NCI-H146 treated with DMSO at 0.1 percent for 48 hours (cell line): ENCODE results near the gene TOP3A.

ENCODE experiments used
- DNase-seq: peaks from one replicate; lab custom pipeline; 2025; ENCODE audit not compliant: unreplicated experiment; lab: John Stamatoyannopoulos, UW

Gene TOP3A

DNA sequence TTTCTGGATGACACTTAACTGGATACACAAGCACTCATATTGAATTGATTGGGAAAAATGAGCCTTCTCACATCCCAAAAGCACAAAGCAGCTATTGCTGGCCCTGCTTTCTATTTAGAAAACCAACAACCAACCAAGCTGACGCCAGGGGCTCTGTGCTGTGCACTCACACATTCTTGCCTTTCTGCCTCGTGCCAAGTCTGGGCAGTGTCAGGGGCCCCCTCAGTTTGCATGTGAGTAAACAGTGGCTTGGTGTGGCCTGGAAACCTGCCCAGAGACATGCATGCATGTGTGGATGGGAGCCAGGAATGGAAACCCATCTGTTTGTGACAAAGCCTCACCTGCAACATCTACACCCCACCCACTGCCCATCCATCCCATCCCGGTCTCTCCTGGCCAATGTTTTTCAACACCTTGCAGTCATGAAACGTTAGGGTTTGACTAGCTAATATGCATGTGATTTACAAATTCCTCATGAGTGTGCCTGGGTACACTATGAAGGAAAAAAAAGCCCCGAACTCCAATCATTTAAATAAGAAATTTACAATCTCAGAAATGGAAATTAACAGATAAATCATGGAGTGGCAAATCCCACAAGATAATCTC lies 33.9 kb downstream of the TOP3A start:
- DNase-seq, result no peak

DNA sequence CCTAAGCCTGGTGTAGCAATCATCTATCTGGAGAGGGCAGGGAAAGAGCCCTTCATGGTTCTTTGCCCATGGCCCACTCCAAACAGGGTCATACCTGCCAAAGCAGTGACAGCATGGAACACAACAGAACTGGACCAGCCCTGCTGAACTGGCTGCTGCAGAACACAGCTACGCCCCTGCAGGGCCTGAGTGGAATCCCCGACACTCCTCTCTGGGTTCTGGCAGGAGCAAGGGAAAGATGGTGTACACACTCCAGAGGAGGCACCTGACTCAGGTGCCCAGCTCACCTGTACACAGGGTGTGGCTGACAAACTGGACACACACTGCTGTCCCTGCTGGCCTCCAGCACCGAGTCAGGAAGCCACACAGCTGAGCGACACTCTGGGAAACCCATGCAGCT lies 34.5 kb downstream of the TOP3A start:
- DNase-seq, result no peak

DNA sequence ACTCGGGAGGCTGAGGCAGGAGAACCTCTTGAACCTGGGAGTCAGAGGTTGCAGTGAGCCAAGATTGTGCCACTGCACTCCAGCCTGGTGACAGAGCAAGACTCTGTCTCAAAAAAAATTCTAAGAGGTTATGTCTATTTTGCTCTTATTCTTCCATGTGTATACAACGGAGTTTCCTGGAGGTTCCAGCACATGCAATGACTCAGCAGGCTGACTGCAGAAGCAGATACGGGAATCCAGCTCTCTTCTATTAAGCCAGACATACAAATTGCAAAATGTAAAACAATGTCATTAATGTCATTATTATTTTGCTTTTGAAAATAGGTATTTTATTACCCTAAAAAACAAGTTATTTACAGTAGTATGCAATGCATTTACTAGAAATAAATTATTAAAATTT lies 35.9 kb downstream of the TOP3A start:
- no peak for DNase-seq

DNA sequence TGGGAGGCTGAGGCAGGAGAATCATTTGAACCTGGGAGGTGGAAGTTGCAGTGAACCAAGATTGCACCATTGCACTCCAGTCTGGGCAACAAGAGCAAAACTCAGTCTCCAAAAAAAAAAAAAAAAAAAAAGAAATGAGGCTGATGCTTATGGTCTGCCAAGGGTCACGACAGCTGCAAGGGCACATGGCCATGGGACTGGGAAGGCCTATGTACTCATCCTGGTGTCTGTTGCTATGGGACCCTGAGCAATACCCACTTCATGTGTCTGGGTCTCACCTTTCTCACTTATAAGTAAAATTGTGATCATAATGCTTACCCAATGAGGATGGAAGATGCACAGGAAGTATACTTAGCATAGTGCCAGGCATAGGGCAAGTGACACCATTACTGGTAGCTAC lies 37.7 kb downstream of the TOP3A start:
- no peak for DNase-seq

DNA sequence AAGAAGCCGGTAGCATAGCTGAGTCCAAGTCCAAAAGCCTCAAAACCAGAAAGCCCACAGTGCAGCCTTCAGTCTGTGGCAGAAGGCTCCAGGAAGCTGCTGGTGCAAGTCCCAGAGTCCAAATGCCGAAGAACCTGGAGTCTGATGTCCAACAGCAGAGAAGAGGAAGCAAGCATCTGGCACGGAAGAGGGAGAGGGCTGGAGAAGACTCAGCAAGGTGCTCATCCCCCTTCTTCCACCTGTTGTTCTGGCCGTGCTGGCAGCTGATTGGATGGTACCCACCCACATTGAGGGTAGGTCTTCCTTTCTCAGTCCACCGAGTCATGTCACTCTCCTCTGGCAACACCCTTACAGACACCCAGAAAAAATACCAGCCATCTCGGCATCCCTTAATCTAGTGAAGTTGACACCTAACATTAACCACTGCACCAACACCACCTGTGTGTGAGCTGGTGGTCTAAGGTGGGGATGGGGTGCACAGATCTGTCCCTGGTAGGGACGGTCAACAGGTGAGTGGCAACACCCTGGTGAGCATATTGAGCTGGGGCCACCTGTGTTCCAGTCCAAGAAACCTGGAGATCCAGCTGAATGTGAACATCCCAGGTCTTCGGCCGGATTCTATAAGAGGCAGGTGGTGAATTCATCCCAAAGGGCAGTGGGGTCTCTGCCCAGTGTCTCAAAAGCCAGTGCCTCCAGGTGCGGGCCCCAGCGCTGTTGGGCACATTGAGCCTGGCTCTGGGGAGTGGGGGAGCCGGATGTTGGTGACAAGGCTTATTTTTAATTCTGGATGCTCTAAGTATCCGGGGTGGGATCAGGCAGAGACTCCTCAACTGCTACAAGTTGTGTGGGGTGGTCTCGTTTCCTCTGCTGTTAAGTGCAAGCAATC lies 44.5 kb downstream of the TOP3A start:
- DNase-seq, result no peak

DNA sequence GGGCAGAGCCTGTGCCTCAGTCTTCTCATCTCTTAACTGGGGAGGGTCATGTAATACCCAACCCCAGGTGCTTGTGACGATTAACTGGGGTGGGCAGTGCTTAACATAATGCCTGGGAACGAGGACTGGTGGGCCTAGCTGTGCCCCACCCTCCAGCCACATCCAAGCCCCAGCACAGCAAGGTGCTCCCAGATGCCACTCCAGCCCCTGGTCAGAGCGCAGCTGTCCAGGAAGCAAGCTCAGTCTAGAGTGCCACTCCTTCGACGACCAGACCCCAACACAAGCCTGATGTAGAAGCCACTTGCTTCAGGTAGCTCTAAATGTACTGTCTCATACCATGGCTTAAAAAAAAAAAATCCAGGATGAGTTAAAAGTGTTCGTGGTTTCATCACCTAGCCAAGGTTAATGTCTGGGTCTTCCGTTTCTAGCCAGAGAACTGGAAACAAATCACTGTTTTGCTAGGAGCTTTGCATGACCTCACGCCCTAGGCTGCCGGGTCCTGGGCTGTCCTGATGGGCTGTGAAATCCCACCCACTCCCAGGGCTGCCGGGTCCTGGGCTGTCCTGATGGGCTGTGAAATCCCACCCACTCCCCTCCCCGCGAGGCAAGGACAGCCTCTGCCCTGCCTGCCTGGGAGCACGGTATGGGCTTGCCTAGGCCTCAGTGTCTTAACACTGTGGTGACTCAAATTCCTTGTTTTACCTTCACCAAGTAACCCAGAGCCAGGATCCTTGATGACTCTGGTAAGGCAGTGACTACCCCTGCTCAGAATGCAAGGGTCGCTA lies 46.7 kb downstream of the TOP3A start:
- DNase-seq, result no peak

DNA sequence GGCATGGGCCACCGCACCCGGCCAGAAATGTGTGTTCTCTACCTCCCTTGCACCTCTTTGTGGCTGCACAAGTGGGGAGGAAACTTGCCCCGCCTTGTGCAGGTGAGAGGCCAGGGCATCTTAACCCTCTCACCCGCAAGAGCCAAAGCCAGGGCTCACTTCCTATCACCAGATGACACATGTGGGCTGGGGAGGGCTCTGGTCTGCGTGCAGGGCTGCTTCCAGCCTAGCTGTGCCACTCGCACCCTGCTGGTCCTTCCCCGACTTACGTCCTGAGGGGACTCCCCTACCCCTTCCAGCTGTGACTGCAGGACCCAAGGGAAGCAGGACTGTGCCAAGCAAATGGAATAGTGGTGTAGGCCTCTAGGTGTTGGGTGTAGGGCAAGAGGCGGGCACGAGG lies 47.4 kb downstream of the TOP3A start:
- DNase-seq, result no peak

DNA sequence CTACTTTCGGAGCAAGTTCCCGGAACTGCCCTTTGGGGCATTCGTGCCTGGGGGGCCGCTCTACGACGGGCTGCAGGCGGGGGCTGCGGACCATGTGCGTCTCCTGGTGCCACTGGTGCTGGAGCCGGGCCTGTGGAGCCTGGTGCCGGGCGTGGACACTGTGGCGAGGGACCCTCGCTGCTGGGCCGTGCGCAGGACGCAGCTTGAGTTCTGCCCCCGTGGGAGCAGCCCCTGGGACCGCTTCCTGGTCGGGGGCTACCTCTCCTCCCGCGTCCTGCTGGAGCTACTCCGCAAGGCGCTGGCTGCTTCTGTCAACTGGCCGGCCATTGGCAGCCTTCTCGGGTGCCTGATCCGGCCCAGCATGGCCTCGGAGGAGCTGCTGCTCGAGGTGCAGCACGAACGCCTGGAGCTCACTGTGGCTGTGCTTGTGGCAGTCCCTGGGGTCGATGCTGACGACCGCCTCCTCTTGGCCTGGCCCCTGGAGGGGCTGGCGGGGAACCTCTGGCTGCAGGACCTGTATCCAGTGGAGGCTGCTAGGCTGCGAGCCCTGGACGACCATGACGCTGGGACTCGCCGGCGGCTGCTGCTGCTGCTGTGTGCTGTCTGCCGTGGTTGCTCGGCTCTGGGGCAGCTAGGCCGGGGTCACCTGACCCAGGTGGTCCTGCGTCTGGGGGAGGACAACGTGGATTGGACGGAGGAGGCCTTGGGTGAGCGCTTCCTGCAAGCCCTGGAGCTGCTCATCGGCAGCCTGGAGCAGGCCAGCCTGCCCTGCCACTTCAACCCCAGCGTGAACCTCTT lies 50.7 kb downstream of the TOP3A start:
- DNase-seq, result no peak

DNA sequence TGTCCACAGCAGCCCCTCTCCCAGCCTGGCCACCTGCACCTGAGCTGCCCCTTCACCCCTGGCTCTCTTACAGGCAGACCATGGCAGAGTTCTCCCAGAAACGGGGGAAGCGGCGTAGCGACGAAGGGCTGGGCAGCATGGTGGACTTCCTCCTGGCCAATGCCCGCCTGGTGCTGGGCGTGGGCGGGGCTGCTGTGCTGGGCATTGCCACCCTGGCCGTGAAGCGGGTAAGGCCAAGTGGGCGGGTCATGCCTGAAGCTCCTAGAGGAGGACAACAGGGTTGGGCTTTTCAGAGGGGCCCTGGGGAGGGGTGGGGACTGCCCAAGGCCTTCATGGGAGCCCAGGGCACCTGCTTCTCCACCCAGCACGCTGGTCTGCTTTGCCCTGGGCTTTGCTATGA lies 52.2 kb downstream of the TOP3A start:
- no peak for DNase-seq

DNA sequence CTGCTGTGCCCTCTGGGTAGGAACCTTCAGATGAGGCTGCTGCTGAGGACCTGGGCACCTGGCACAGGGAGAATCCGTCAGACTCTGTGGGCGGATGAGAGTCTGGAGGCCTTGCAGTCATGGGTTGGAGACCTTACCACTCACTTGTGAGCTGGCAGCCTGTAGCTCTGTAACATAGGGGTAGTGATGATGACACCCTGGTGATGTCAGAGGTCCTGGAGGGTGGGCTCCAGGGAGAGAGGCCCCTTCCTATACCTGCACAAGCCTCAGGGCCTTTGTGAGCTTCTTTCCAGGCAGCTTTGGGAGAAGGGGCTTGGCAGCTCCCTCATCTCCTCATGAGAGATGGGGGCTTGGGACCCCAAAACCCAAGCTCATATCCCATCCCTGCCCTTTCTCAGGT lies 52.7 kb downstream of the TOP3A start:
- DNase-seq, result no peak

DNA sequence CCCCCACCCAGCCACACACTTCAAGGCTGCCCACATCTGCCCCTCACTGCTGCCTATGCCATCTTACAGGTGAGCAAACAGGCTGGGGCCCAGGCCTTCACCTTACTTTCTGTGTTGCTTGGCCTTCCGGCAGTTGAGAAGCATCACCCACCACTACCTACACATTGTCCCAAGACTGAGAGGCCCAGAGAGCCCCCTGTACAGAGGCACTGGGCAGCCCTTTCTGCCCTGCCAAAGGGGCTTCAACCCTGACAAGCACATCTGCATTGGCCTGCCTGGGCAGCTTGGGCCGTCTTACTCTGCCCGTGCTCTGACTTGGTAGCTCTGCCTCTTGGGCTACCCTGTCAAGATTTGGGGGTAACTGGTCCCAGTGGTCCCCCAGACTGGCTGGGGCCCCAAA lies 53.1 kb downstream of the TOP3A start:
- DNase-seq, result no peak

DNA sequence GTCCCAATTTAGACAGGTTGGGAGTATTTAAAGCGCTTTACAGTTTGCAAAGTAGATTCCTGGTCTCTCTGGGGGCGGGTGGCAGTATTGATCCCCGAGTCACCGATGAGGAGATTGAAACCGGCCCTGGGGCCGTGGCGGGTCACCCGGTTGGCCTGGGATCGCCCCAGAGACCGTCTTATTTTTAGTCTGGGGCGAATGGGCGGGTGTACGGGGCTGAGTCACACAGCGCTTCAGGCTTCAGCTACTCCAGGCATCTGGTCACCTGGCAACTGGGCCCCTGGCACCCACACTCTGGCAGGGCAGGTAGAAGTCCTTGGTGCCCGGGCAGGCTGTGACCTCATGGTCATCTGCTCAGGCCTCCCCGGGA lies 53.7 kb downstream of the TOP3A start:
- DNase-seq, result no peak

DNA sequence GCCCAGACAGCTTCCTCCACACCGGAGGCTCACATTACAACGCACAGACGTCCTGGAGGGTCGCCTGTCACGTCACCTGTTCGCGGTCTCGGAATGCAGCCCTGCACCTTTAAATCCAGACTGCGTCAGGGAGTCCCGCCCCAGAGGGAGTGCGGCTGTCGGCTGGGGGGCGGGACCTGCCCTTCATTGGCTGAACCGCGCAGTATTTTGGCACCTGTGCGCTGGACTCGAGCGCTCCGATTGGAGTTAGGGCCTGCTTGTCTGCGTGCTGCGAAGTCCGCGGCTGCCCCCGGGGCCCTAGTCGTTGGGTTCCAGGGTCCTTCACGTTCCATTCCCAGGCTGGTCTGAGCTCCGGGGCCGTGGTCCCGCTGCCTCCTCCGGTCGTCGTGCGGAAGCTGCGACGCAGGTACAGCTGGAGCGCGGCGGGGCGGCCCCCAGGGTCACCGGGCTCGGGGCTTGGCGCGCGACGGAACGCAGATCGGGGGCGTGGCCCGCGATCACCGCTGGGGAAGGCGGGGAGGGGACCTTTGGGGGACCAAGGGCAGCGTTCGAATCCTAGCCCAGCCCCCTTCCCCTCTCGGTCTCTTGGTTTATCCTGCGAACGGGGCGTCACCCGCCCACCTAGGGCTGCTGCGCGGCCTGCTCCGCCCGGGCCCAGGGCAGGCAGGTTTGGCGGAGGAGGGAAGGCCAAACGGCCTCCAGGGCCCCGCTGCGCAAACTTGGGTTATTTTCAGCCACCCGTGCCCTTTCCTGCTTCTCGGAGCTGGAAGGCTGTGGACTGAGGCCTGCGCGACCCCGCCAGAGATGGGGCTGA lies 54.3 kb downstream of the TOP3A start, which contains the start of gene MIEF2:
MIEF2 (plus strand) TSS at position 331 of the 814 bp plus-strand sequence. CDS start 2,059 bp downstream, outside the sequence.
- peak; percentile 91 for DNase-seq

DNA sequence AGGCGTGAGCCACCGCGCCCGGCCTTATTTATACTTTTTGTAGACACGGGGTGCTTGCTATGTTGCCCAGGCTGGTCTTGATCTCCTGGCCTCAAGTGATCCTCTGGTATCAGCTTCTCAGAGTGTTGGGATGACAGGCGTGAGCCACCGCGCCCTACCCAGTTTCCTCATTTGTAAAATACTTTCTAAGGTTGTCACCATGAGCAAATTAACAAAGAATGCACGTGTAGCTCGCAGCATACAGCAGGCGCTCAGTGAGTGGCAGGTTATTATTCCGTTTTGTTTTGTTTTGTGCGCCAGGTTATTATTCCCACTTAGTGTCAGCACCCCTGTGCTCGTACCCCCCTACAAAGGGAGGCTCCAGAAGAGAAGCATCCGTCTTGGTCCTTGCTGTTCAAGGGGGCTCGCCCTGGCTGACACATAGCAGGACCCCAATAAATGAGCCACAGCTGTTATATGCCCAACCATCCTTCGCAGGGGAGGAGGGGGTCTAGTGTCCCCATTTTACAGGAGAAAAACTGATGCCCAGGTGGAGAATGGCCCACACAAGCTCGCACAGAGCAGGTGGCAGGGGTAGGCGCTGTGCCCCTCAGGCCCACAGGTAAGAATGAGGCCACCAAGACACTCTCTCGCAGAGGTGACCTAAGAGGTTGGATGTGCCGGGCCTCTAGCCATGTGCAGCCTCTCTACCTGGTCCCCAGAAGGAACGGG lies 55.0 kb downstream of the TOP3A start:
- DNase-seq, result no peak

DNA sequence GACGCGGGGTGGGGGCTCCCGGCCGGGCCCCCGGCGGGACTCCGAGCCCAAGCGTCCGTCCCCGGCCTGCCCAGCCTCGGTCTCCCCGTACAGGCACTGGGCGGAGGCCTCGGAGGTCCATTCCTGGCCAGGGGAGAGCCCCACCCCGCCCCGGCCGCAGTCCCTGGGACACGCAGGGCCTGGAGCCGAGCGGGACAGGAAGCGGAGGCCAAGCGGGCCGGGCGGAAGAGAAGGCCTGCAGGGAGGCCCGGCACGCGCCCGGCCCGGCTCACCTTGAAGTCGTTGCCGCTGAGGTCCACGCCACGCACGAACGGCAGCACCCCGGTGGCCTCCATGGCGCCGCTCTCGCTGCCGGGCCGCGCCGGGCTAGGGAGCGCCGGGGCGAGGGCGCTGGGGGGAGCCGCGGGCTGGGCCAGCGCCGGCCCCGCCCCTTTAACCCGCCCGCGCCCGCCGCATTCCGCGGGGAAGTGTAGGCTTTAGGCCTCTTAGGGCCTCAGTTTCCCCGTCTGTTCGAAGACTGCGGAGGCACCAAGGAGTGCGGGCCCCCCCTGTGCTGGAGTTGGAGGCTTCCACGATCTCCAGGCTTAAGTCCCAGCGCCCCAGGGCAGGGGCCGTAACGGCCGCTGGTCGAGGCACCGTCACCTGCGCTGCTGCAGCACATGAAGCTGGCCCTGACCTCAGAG lies 56.3 kb downstream of the TOP3A start, which contains the start of gene FLII:
FLII (minus strand) TSS at position 383 of the 683 bp plus-strand sequence; CDS start at position 335, 48 bp downstream.
- no peak for DNase-seq

DNA sequence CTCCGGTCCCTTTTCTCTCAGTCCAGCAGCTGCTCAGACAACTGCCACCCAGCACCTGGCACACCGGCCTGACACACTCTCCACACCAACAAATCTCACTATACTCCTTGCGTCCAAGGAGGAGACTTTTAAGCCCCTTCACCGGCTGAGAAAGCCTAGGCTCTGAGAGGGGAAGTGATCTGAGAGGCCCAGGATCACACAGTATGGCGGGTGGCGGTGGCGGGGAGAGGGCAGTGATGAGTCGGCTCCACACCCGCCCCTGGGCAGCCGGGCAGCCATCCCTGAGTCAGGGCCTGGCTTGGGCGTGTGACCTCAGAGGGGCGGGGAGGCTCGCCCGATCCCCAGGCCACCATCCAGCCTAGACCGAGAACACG lies 56.8 kb downstream of the TOP3A start:
- DNase-seq, result peak; percentile 45

DNA sequence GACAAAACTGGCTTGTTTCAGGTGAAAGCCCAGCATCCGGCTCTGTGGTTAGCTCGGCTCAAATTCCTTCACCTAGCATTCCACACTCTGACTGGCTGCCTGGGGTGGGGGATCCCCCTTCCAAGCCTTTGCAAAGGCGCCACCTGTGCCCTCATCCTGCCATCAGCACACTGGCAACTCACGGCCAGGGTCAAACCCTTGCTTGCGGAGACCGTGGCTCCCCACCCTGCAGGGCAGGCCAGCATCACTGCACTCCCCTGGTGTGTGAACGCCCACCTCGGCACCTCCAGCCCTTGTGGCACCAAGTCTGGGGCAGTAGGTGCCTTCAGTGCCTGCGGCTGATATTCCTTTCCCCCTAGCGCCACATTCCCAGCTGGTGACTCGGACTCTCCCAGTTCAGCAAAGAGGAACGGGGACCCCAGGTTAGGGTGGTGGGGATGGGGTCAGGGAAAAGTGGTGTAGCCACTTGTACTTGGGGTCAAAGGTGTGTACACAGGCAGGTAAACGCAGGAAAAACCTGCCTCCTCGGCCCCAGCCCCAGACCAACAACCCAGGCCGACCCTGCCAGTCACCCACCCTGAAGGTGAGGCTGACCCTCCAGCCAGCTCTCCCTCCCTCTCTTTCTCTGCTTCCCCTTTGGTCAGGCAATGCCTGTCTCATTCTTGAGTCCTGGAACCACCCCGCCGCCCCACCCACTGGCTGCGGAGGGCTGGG lies 57.4 kb downstream of the TOP3A start:
- DNase-seq, result no peak

DNA sequence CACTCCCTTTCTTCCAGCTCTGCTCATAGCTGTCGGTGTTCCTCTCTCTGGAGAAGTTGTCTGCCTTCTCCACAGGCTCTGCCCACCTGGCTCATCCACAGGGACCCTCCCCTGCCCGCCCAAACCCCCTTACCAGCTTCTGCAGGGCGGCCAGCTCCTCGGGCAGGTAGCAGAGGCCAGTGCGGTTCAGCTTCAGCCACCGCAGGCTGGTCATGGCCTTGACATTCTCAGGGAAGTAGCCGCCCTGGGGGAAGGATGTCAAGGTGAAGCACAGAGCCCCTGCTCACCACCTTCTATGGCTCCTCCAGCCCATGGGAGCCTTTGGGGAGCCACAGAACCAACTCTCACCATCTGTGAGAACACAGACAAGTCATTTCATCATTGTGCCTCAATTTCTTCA lies 58.0 kb downstream of the TOP3A start:
- no peak for DNase-seq
